ENCODE data around the gene GABRG3. TPM values are rescaled to one million over a fixed set of nuclear protein-coding genes. Genes with fewer than 3 reads are reported as not detected.

Gene GABRG3
- total and polyA plus RNA-seq, 4 donors = 0.02 to 0.19 TPM; not detected in 2

DNA sequence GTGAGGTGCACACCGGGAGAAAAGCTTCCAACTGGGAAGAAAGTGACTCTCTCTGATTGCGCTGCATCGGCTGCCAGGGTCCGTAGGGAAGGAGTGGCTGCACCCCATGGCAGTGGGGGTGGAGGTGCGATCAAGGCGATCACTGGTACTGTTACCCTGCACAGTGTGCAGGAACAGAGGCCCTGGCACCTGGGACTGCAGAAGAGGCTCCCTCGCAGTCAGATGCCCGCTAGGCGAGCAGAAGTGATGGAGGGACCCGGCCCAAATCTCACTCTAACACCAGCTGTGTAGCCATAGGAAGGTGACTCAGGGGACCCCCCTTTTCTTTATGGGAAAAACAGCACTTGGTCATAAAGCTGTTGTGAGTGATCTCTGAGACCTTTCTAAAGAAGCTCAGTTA lies 196.8 kb downstream of the GABRG3 start:
- Histone ChIP-seq H3K9me3 (ENCODE audit: control insufficient read depth in 4 of 4, low read length in 3 of 4) (no peaks in the 10 kb centered on the region), H3K9ac (ENCODE audit: low read depth in 1 of 2, low read length in 2 of 2) (no peak overlapping the region), H3K27me3 (ENCODE audit: control insufficient read depth in 4 of 4, insufficient read depth in 4 of 4, low read length in 3 of 4) (no peaks in the 10 kb centered on the region), H3K4me1 (ENCODE audit: control insufficient read depth in 4 of 4, insufficient read depth in 4 of 4, low read length in 3 of 4) (no peaks in the 10 kb centered on the region), H3K4me3 (ENCODE audit: low read depth in 1 of 3, low read length in 3 of 3) (no peak overlapping the region), H3K27ac (ENCODE audit: low read depth in 1 of 2, low read length in 2 of 2) (no peak overlapping the region), H3K36me3 (ENCODE audit: control insufficient read depth in 4 of 4, insufficient read depth in 3 of 4, low read depth in 1 of 4, low read length in 3 of 4) (no peaks in the 10 kb centered on the region)
- no peak for DNase-seq (ENCODE audit: low spot score)
- TF ChIP-seq EGR1 (IDR thresholded peaks at IDR 0.05; ENCODE audit: low read depth in 2 of 2) (no peak), TAF1 (conservative IDR thresholded peaks at IDR 0.05) (no peak), FOXA1 (IDR thresholded peaks at IDR 0.05) (no peak), FOXA2 (IDR thresholded peaks at IDR 0.05) (no peak), RXRA (IDR thresholded peaks at IDR 0.05) (no peak), HNF4G (IDR thresholded peaks at IDR 0.05) (no peak), JUND (IDR thresholded peaks at IDR 0.05) (no peak), HNF4A (conservative IDR thresholded peaks at IDR 0.05) (no peak), SP1 (IDR thresholded peaks at IDR 0.05) (no peak), NR2F2 (IDR thresholded peaks at IDR 0.05) (no peak), YY1 (IDR thresholded peaks at IDR 0.05) (no peak), RAD21 (IDR thresholded peaks at IDR 0.05) (no peak), GABPA (IDR thresholded peaks at IDR 0.05 in 1 of 2, conservative IDR thresholded peaks at IDR 0.05 in 1 of 2) (no peak)
- TF ChIP-seq, protein P1, sequence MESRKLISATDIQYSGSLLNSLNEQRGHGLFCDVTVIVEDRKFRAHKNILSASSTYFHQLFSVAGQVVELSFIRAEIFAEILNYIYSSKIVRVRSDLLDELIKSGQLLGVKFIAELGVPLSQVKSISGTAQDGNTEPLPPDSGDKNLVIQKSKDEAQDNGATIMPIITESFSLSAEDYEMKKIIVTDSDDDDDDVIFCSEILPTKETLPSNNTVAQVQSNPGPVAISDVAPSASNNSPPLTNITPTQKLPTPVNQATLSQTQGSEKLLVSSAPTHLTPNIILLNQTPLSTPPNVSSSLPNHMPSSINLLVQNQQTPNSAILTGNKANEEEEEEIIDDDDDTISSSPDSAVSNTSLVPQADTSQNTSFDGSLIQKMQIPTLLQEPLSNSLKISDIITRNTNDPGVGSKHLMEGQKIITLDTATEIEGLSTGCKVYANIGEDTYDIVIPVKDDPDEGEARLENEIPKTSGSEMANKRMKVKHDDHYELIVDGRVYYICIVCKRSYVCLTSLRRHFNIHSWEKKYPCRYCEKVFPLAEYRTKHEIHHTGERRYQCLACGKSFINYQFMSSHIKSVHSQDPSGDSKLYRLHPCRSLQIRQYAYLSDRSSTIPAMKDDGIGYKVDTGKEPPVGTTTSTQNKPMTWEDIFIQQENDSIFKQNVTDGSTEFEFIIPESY (IDR thresholded peaks at IDR 0.05) = no peak
- TF ChIP-seq, protein P2, sequence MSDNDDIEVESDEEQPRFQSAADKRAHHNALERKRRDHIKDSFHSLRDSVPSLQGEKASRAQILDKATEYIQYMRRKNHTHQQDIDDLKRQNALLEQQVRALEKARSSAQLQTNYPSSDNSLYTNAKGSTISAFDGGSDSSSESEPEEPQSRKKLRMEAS (IDR thresholded peaks at IDR 0.05) = no peak
- TF ChIP-seq, protein P3, sequence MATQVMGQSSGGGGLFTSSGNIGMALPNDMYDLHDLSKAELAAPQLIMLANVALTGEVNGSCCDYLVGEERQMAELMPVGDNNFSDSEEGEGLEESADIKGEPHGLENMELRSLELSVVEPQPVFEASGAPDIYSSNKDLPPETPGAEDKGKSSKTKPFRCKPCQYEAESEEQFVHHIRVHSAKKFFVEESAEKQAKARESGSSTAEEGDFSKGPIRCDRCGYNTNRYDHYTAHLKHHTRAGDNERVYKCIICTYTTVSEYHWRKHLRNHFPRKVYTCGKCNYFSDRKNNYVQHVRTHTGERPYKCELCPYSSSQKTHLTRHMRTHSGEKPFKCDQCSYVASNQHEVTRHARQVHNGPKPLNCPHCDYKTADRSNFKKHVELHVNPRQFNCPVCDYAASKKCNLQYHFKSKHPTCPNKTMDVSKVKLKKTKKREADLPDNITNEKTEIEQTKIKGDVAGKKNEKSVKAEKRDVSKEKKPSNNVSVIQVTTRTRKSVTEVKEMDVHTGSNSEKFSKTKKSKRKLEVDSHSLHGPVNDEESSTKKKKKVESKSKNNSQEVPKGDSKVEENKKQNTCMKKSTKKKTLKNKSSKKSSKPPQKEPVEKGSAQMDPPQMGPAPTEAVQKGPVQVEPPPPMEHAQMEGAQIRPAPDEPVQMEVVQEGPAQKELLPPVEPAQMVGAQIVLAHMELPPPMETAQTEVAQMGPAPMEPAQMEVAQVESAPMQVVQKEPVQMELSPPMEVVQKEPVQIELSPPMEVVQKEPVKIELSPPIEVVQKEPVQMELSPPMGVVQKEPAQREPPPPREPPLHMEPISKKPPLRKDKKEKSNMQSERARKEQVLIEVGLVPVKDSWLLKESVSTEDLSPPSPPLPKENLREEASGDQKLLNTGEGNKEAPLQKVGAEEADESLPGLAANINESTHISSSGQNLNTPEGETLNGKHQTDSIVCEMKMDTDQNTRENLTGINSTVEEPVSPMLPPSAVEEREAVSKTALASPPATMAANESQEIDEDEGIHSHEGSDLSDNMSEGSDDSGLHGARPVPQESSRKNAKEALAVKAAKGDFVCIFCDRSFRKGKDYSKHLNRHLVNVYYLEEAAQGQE (IDR thresholded peaks at IDR 0.05) = no peak
- TF ChIP-seq, protein P4, sequence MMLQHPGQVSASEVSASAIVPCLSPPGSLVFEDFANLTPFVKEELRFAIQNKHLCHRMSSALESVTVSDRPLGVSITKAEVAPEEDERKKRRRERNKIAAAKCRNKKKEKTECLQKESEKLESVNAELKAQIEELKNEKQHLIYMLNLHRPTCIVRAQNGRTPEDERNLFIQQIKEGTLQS (IDR thresholded peaks at IDR 0.05) = no peak
- TF ChIP-seq, protein P5, sequence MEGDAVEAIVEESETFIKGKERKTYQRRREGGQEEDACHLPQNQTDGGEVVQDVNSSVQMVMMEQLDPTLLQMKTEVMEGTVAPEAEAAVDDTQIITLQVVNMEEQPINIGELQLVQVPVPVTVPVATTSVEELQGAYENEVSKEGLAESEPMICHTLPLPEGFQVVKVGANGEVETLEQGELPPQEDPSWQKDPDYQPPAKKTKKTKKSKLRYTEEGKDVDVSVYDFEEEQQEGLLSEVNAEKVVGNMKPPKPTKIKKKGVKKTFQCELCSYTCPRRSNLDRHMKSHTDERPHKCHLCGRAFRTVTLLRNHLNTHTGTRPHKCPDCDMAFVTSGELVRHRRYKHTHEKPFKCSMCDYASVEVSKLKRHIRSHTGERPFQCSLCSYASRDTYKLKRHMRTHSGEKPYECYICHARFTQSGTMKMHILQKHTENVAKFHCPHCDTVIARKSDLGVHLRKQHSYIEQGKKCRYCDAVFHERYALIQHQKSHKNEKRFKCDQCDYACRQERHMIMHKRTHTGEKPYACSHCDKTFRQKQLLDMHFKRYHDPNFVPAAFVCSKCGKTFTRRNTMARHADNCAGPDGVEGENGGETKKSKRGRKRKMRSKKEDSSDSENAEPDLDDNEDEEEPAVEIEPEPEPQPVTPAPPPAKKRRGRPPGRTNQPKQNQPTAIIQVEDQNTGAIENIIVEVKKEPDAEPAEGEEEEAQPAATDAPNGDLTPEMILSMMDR (IDR thresholded peaks at IDR 0.05; ENCODE audit: low read depth, low read length, missing input control) = no peak
- 77% methylated on average over 10 of the region's 10 CpGs for WGBS

Data from liver (tissue), 9 donors.